Measurements from ENCODE around the gene SLC37A1.

The SLC37A1 gene

DNA sequence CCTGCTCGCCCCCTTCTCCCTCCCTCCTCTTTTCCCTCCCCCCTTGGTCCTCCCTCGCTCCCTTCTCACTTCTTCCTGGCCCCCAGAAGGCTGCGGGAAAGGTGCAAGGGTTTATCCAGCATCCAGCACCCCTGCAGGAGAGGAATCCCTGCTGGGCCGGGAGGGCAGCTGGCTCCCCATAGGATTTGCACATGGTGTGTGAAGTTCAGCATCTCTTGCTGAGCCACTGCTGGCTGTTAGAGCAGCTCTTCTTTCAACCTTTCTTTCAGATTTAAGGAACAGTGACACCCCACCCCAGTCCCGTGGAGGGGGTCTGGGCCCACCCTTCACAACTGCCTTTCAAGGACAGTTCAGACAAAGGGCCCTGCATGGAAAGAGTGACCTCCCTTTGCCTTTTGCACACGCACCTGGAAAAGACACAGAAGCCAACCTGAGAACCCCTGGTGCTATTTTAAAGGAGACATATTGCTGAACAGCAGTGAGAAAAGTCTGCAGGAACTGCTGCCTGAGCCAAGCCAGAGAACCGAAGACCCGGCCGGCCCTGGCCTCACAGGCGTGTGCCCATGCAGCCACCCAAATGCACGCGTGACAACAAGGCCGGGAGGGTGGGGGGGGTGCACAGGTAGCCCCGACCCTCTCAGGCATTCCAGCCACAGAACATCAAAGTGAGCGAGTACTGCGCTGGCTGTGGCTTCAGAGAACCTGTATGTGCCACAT lies 66.6 kb downstream of the SLC37A1 start:
- no peak for DNase-seq

DNA sequence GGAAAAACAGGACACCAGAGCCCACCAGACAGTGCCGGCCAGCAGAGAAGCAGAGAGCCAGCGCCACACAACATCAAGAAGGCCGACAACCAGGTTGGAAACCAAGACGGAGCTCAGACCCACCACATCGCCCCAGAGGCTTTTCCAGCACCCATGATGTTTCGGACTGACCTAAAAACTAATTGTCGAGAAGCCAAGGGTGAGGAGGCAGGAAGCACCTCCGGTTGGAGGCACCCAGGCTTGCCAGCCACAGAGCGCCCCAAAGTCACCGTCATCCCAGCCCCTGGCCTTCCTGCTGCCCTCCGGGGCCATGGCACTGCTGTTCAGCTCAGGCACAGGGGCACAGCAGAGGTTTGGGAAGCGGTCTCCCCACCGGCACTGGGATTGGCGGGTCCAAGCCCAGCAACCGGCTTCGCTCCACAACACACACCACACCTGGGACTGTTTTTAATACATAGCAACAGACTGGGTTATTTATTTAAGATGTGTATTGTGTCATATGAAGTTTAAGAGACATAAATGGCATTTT lies 67.2 kb downstream of the SLC37A1 start:
- DNase-seq = no peak

DNA sequence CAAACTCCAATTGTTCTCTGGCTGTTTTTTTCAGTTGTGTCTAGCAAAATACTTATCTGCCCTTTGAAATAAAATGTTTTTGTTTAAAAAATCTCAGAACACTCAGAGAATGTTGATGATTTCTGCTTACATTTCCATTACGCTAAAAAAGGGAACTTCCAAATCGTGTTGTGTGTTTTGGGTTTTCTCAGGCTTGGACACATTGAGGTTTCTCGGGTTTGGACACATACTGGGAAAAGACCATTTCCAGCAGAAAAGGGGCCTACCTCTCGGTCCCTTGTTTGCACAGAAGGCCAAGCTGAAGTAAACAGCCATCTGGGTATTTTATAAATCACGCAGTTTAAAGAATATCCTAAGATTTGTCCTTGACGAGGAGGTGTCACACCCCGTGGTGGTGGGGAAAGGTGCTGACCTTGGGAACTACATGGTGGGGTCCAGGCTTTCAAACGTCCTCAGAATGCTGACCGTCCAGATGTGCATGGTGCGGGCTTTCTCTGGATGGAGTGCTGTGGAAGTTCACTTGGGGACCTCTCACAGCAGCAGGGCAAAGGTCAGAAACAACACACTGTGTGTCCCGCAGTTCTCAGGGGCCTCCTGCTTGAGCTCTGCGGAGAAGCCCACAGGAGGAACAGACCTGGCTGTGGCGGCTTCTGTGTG lies 67.8 kb downstream of the SLC37A1 start:
- no peak for DNase-seq

DNA sequence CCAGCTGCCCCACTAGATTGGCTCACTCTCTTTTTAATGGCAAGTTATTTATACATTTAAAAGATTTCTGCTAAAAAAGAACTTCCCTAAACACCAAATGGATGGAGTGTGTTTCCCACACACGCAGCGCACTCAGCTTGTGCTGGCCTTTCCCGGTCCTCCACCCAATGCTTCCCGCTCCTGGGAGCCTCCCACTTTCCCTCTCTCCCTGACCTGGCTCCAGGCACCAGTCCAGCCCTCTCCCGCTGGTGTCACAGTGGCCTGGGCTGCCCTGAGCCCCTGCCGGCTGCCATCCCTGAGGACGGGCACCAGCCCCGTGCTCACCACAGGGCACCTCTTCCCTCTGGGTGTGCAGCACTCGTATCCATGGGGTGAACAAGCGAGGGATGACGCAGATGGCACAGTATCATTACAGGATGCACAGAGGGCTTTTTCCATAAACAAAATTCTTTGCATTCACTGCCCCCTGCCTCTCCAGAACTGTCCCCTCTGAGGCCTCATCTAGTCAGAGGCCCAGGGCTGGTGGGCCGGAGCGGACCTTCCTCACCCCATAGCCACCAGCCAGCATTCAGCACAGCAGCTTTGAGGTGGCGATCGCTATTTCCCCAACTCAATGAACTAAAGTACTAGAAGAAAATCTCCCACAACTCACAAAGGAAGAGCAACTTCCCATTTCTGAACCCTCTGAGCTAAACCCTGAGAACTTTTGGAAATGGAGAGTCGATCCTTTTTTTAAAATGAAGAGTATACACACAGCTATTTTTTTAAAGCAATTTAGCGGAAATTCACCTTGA lies 68.5 kb downstream of the SLC37A1 start:
- no peak for DNase-seq

DNA sequence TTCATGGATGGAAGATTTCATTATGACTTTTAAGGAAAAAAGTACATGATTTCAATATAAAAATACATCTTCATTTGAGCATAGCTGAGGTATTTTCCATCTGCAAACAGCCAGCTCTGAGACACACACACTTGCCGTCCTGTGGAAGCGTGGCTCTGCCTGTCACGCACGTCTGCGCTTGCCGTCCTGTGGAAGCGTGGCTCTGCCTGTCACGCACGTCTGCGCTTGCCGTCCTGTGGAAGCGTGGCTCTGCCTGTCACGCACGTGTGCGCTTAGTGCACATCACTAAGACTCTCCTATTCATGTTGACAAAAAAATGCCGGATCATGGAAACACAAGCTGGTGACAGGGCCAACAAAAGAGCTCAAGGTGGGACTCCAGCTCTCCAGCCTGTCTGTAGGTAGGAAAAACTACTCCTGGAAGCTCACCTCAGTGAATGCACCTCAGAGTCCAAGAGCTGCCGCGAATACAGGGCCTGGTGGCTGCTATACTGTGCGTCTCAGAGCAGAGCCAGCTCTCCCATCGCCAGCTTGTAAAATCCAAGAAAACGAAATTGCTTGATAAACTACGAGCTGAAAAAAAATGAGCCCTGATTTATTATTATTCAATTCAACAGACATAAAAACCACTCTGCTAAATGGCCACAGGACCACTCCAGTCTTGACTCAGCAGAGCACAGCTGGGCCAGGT lies 69.3 kb downstream of the SLC37A1 start:
- DNase-seq = no peak

DNA sequence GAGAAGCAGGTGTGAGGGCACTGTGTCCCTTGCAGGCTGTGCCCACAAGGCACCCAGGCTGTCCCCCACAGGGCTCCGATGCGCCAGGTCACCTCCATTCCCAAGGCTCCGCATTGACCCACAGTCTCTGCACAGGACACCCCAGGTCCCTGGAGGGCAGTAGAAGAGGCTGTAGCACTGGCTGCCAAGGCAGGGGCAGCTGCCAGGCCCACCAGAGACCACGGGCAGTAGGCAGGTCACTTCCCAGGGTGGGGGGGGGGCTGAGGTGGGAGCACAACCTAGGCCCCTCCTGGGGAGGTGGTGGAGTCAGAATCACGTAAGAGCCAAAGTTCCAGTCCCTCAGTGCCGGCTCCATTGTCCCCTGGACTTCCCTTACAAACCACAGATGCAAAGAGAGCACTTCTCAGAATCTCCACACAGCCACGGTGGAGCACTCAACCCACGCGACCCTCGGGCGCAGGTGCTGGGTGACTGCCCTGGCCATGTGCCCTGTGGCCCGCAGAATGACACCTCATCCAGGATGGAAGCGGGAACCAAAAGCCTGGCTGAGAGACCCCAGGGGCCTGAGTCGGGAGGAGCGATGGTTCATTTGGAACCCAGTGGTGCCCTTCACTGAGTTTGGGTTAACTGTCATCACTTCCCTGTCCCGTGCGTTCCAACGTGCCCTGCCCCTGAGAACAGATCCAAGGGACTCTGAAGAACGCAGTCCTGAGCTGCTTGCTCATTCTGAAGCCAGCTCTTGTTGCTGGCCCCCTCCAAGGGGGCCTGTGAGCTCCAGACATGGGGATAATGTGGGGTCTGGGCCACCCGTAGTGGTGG lies 70.0 kb downstream of the SLC37A1 start:
- DNase-seq = no peak

DNA sequence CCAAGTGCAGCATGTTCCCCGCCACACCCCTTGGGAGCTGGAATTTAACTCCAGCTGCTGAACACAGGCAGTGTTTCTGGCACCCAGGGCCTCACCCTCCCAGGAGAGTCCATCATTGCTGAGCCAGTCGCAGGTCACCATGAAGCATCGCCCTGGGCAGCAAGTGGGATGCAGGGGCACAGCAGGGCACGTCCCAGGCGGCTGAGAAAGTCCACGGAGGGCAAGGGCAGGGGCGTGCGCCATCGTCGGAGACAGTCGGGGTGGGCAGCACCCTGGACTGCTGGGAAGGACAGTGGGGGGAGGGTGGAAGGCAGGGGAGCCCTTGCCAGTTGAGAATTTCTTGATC lies 70.6 kb downstream of the SLC37A1 start:
- no peak for DNase-seq

DNA sequence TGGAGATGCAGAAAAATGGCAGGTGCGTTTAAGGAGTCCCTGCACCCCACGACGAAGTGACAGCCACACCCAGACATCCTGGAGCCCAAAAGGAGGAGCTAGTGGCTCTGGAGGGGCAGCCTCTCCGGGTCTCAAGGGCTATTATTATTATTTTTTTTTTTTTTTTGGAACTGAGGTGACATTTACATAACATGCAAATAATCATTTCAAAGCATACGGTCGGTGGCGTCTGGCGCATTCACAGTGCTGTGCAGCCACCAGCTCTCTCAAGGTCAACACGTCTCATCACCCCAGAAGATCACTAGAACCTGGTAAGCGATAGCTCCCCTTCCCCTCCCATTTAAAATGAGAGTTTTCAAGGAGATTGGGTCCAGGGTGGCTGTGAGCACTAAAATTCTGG lies 72.2 kb downstream of the SLC37A1 start:
- no peak for DNase-seq

DNA sequence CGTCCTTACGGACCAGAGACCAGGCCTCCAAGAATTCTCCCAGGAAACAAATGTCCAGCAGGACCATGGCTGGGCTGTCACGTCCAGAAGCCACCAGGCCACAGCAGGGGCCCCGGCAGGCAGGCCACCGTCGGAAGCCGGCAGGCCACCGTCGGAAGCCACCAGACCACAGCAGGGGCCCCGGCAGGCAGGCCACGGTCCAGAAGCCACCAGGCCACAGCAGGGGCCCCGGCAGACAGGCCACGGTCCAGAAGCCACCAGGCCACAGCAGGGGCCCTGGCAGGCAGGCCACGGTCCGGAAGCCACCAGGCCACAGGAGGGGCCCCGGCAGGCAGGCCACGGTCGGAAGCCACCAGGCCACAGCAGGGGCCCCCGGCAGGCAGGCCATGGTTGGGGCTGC lies 72.8 kb downstream of the SLC37A1 start:
- no peak for DNase-seq

DNA sequence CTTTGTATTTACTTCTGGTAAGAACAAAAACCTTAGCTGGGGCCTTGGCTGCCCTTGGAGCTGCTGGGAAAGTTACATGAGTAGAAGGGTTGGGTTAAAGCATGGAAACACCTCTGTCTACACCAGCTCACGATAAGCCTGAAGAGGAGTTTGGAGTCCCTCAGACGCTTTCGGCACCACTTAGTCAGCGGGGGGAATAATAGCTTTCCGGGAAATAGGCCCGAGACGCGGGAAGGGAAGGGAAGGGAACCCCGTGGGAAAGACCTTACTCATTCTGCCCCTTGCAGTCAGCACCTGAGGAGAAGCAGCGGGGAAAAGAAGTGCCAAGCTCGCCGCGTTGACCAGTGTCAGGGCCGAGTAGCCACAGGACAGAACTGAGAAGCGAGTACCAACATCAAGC lies 73.4 kb downstream of the SLC37A1 start:
- no peak for DNase-seq

DNA sequence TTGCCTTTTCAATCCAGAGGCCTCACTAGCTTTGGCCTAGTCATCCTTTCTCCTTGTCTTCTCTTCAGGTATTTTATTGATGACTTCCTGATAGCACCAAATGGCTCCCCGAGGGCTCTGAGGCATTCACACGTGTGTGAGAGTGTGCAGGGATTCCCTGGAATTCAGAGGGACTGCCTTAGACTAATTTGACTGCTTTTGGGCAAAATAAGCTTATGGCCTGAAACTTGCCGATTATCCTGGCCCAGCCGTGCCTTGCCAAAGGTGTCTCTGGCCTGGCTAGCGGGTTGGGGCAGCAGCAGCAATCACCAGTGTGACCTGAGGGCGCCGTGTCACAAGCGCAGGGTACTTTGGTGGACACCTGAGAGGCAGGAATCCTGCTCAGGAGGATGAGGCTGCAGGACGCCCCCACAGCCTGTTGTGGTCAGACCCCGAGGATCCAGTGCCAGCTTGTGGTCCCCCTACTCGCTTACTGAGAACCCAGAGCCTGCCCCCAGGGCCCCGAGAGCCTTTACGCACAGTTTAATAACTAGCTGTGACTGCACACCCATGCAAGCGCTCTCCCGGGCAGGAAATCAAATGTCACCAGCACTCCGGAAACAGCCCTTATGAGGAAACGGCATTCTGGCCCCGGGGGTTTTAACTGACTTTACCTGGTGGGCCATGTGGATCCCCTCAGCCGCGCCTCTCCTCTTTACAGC lies 76.9 kb downstream of the SLC37A1 start:
- DNase-seq = no peak

DNA sequence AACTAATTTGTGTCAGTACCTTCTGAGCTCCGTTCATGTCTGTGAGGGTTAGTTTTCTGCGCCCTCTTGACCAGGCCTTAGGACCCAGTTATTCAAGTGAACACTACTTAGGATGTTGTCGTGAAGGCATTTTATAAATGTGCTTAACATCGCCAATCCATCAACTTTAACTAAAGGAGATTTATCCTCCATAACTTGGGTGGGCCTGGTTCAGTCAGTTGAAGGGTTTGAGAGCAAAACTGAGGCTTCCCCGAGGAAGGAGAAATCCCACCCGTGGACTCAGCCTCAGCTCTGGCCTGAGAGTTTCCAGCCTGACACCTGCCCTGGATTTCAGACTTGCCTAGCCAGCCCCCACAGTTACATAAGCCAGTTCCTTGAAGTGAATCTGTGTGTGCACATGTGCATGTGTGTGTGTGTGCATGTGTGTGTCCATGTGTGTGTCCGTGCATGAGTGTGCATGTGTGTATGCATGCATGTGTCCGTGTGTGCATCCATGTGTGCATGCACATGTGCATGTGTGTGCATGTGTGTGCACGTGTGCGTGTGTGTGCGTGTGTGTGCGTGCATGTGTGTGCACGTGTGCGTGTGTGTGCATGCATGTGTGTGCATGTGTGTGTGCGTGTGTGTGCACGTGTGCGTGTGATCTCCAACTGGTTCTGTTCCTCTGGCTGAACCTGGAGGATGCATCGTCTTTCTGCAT lies 77.7 kb downstream of the SLC37A1 start:
- no peak for DNase-seq

DNA sequence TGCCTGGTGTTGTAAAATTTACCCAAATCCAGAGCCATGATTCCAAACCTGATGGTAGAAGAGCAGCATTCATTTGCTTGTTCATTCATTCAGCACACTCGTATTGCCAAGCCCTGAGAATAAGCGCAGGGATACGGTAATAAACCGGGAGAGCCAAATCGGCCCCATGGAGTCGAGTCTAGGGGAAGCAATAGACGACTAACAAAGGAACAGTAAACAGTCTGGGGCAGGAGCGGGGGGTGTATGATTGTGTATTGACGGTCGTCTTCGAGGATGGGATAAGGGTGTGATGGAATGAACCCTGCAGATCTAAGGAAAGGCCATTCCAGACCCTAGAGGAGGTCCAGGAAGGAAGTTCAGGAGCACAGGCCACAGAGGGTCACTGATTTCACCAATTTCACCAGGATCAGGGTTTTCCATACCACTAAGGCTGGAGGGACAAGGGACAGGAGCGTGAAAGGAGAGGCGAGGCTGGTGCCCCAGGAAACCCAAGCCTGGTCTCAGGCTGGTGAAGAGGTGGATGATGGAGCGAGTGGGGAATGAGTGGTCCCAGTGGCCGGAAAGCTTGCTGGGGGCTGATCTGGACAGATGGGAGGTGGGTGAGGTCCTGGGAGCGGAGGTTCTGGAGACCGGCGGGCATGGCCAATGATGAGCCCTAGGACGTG lies 78.6 kb downstream of the SLC37A1 start:
- DNase-seq = no peak

DNA sequence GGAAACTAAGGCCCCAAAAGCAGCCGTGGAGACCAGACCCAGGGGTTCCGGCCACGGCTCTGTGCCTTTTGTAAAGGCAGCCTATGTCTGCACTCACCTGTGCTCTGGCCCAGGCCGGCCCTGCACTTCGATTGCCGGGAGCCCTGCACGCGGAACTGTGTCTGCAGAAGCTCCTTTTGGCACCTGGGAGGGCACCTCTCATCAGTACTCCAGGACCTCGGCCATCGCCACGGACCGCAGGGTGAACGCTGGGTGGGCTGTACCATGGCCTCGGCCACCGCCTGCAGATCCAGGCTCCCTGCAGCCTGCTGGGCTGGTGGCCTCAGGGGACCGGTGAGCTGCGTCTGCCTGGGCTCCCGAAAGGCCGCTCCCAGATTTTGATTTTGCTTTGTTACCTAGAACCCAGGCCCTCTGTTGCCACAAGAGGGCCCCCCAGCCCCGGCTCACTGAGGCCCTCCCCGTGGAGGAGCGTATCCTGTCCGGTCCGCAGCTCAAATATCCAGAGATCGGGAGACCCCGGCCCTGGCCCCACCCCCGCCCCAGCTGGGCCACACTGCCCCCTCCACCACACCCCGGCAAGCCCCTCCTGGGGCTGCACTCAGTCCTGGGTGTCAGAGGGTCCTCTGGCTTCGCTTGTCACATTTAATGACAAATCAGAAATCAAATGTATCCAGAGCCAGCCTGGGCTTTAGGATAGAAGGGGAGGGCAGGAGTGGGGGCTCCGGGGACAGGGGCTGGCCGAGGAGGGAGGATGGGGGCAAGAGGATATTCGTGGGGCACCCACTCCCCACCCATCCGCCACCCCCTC lies 79.6 kb downstream of the SLC37A1 start:
- DNase-seq = no peak

DNA sequence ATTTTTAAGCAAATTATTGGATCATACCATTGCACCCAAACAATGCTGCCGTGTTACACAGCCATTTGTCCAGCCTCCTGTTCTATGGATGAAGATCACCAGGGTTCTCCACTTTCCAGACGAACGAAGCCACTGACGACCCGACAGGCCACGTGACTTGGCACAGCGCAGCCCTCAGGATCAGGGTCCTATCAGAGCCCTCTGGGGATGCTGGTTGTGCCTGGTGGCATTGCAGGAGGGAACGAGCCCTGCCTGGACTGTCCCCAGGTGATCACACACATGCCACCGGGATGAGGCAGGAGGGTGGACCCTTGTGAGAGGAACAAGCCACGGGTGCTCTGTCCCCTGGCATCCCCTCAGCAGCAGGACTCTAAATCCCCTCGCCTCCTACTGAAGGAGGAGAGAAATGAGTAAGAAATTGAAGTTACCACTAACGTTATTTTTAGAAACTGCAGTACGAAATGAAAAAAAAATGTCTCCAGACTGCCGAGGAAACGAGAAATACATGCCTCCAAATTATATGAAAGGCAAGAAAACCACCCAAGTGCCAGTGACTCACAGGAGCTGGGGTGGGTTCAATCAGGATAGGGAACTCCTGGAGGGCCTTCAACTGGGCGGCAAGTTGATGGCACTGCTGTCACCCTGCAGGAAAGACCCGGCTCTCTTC lies 81.1 kb downstream of the SLC37A1 start:
- DNase-seq = no peak

DNA sequence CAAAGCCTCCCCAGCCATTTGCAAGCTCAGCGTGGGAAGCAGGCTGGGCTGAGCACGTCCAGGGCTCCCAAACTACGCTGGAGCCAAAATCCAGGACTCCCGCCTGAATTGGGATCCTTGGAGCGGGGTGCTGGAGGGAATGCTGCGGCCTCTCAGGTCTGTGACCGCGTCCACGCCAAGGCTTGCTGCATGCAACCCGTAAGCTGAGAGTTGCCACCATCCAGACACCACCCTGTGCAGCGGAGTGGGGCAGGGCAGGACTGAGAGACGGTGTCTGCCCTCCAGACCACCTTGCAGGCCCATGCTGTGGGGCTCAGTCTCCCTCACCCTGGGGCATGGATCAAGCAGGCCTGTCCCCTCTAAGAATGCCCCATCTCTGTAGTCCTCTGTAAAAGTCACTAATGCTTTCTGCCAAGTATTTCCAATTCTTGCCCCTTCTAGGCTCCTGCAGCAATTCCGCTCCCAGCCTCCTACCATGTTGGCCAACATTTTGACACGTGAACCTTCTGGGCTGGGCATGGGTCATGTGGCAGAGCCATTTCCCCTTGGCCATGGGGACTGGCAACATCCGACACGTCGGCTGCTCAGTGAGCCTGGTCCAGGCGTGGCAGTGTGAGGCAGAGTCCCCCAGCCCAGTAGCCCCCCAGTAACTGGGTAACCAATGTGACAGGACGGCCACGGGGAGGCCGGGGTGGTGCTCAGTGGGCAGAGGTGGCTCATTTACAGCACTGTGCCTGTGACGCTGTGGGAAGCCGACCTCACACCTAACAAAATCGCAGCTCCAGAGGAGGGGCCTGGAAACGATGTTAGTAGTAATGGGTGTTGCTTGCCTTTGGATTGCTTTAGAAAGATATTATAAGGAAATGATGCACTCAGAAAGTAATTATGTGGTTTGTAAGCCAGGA lies 81.9 kb downstream of the SLC37A1 start:
- DNase-seq = no peak

DNA sequence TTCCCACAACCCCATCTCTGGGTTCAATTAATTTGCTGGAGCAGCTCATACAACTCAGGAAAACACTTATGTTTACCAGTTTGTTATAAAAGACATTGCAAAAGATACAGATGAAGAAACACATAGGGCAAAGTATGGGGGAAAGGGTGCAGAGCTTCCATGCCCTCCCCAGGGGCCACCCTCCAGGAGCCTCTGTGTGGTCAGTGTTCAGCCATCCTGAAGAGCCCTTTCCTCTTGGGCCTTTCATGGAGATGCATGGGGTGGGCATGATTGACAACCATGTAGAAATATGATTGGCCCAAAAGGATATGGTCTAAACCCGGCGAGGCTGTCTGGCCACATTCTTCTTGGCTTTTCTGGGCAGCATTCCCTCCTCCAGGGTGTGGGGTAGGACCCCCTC lies 83.0 kb downstream of the SLC37A1 start:
- DNase-seq = no peak
